ENCODE measurements around the gene ZNF438. TPM values are rescaled to one million over a fixed set of nuclear protein-coding genes. Genes with fewer than 3 reads are reported as not detected.

ZNF438 gene
- total RNA-seq, 1 experiment from 2014 or later, result 2.0 TPM

GRCh38 chr10:30974355-30974754 is 57.3 kb downstream of the ZNF438 start:
- no TSS peak for BruUV-seq (replicated peaks)
- DNase-seq (ENCODE audit: low read depth, low spot score) (no peak), ATAC-seq (no peak)
- in situ Hi-C loops (cut with HindIII; ENCODE audit: low pct_unique_long_range_greater_than_20kb, low sequenced_read_pairs), result no loop called here
- H3K27me3 ChIP-seq (ENCODE audit: control insufficient read depth, insufficient read depth, low read length), result no peaks in the 10 kb centered on the region
- H3K36me3 ChIP-seq (ENCODE audit: control insufficient read depth, insufficient read depth, low read length), result no peaks in the 10 kb centered on the region
- TF ChIP-seq POLR2AphosphoS5 (IDR thresholded peaks at IDR 0.05; ENCODE audit: low read depth, low read length), result no peak
- TF ChIP-seq TCF7L2 (IDR thresholded peaks at IDR 0.05; ENCODE audit: low read depth, low read length), result no peak
- TF ChIP-seq SIN3A (IDR thresholded peaks at IDR 0.05; ENCODE audit: borderline replicate concordance, insufficient read depth, low read depth, low read length), result no peak
- TF ChIP-seq CTCF (IDR thresholded peaks at IDR 0.05), result no peak
- TF ChIP-seq REST (IDR thresholded peaks at IDR 0.05; ENCODE audit: insufficient read depth in 1 of 2, low read depth in 2 of 2, low read length in 1 of 2), result no peak
- no peak overlapping the region for H3K27ac ChIP-seq (ENCODE audit: low read length)
- POLR2A ChIA-PET, result no interaction called here
- no peak overlapping the region for H3K4me3 ChIP-seq (ENCODE audit: low read depth in 2 of 2, low read length in 2 of 2)
- intact Hi-C loops (cut with micrococcal nuclease; ENCODE audit: unreplicated experiment), result no loop called here
- no peaks in the 10 kb centered on the region for H3K4me1 ChIP-seq (ENCODE audit: control insufficient read depth, insufficient read depth, low read length)
- CTCF ChIA-PET, result no interaction called here
- H3K9me3 ChIP-seq (ENCODE audit: control insufficient read depth, insufficient read depth, low read depth, low read length), result no peaks in the 10 kb centered on the region

- TF ChIP-seq SIN3A (IDR thresholded peaks at IDR 0.05; ENCODE audit: borderline replicate concordance, insufficient read depth, low read depth, low read length) (no peak), REST (IDR thresholded peaks at IDR 0.05; ENCODE audit: insufficient read depth in 1 of 2, low read depth in 2 of 2, low read length in 1 of 2) (no peak), CTCF (IDR thresholded peaks at IDR 0.05) (no peak), POLR2AphosphoS5 (IDR thresholded peaks at IDR 0.05; ENCODE audit: low read depth, low read length) (no peak), TCF7L2 (IDR thresholded peaks at IDR 0.05; ENCODE audit: low read depth, low read length) (no peak)
- H3K9me3 ChIP-seq (ENCODE audit: control insufficient read depth, insufficient read depth, low read depth, low read length), result no peaks in the 10 kb centered on the region
- intact Hi-C loops (cut with micrococcal nuclease; ENCODE audit: unreplicated experiment) (no loop called here), in situ Hi-C loops (cut with HindIII; ENCODE audit: low pct_unique_long_range_greater_than_20kb, low sequenced_read_pairs) (no loop called here)
- BruUV-seq (replicated peaks), result no TSS peak
- H3K4me3 ChIP-seq (ENCODE audit: low read depth in 2 of 2, low read length in 2 of 2), result no peak overlapping the region
- POLR2A ChIA-PET, result no interaction called here
- H3K36me3 ChIP-seq (ENCODE audit: control insufficient read depth, insufficient read depth, low read length), result no peaks in the 10 kb centered on the region
- ATAC-seq (no peak), DNase-seq (ENCODE audit: low read depth, low spot score) (no peak)
- CTCF ChIA-PET, result no interaction called here
- no peak overlapping the region for H3K27ac ChIP-seq (ENCODE audit: low read length)
- H3K4me1 ChIP-seq (ENCODE audit: control insufficient read depth, insufficient read depth, low read length), result no peaks in the 10 kb centered on the region
- no peaks in the 10 kb centered on the region for H3K27me3 ChIP-seq (ENCODE audit: control insufficient read depth, insufficient read depth, low read length)
Observed at GRCh38 chr10:30973737-30974136, 57.9 kb downstream of the ZNF438 start.

Data from Panc1 (cell line).